Stimulated activated CD8-positive, alpha-beta memory T cell treated with anti-CD3 and anti-CD28 coated beads, Interleukin-4, amount 100 ng/mL, for 1 hour (primary cell): ENCODE results near the gene RPP14.
"Not testable (repeated sequence)": the region's sequence is repeated elsewhere in the genome, so short reads cannot be mapped to it uniquely, and the experiment has no call there.

Experiments
- DNase-seq, 2 donors: peaks; one replicate each; pipeline ENCODE4 v3.0.0-alpha.2; 2020; ENCODE audit warnings: low read depth in 2 of 2, low spot score in 1 of 2

RPP14 gene

DNA sequence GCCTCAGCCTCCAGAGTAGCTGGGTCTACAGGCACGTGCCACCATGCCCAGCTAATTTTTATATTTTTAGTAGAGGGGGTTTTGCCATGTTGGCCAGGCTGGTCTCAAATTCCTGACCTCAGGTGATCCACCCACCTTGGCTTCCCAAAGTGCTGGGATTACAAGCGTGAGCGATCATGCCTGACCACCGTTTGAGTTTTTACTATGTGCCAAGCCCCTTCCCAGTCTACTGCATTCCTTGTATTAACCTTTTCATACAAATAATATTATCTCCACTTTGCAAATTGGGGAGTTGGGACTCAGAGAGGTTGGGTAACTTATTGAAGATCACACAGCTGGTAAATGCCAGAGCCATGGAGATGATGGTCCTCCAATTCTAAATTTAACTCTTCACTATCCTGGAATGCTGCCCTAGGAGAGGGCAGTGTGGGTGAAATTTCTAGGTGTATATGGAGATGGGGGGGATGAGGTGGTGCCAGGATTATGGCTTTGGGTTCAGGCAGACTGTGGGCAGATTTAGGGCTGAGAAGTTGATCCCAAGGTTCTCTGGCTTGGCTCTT lies 25.6 kb downstream of the RPP14 start:
- DNase-seq = no peak

DNA sequence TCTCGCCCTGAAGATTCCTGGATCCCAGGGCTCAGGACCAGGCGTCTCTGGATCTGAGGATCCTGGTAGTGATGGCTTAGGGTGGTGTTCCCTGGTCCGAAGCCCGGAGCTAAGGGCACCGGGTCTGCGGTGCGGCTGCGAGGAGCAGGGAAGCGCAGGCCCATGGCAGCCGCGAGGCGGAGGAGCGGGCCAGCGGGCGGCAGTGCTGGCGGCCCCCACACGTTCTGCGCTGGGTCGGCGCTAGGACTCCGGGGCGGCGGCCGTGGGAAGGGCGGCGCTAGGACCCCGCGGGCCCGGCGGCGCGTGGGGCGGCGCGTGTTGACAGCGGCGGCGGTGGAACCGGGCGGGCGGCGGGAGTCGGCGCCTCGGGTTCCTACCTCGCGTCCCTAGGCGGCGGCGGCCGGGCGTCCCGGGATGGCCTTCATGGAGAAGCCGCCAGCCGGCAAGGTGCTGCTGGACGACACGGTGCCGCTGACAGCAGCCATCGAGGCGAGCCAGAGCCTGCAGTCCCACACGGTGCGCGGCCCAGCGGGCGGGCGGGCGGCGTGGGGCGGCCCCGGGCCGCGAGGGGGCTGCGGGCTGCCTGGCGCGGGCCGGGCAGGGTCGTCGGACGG lies 26.6 kb downstream of the RPP14 start, which contains the start of gene PXK:
TSS of gene PXK (plus strand) at position 318 of the 614 bp plus-strand sequence. CDS start at position 415, 97 bp downstream.
- peak; percentile 50 to 67 for DNase-seq

DNA sequence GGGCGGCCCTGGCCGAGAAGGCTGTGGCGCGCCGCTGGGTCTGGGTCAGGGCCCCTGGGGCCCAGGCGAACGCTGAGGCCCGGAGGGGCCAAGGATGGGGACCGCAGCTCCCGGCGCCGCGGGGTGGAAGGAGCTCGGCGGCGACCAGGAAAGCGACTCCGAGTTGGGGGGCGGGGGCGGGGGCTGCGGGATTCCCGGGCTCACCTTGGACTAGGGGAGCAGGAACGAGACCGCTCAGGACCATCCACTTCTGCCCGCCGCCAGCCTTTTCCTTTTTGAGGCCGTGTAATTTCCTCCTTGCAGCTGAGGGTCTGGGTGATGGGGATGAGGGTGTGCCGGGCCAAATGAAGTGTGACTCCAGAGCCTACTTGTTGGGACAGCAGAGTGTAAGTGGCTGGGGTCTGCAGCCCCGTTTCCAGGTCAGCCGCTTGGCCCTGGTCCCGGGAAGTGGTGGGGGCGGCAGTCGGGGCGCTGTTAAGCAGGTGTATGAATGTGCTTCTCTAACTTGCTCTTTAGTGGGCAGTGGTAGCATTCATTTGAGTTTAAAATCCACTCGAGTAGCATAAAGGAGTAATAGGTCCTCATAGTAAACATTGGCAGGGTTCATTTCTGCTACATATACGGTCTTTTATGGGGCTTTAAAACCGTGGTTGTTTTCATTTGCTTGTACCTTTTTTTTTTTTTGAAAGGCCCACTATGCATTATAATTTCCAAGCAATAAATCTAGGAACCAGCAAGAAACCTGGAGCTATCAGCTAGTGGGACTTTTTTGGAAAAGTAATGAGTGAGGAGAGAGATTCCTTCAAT lies 27.4 kb downstream of the RPP14 start:
- DNase-seq = no peak

DNA sequence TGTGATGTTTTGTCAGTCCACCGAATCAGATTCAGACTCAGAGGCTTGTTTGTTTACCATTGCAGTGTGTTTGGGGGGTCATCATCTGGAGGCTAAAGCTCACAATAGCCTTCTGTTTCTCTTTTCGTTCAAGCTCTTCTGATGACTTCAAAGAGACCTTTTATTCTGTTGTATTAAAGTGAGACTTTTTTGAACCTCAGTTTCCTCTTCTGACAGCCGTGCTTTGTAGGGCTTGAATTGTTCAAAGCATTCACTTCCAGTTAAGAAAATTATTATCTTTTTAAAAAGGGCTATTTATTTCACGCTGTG lies 27.9 kb downstream of the RPP14 start:
- DNase-seq = no peak

DNA sequence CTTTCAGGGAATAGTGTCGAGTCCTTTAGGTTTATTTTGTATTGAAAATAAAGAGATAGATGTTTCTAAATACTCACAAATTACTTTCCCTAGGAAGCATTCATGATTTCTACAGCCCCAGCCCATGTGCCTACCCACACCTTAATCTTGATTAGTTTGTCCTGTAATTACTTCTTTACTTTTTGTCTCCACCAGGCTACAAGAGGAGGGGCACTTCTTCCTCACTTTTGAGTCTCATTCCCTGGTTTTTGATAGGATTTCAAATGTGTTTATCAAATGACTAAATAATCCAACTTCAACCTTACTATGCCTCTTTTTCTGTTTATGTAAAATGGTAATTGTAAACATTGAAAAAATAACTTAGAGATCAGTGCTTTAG lies 28.4 kb downstream of the RPP14 start:
- DNase-seq = no peak

DNA sequence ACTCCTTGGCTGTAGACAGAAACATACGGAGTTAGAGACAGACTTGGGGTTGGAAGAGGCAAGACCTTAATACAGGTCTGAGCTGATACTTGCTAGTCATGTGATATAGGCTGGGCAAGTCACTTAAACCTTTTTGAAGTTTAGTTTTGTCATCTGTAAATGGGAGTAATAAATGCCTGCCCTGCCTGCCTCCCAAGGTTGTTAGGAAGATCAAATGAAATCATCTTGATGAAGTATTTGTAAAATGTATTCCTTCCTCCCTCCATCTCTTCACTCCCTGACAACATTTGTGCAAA lies 29.6 kb downstream of the RPP14 start:
- DNase-seq = no peak

DNA sequence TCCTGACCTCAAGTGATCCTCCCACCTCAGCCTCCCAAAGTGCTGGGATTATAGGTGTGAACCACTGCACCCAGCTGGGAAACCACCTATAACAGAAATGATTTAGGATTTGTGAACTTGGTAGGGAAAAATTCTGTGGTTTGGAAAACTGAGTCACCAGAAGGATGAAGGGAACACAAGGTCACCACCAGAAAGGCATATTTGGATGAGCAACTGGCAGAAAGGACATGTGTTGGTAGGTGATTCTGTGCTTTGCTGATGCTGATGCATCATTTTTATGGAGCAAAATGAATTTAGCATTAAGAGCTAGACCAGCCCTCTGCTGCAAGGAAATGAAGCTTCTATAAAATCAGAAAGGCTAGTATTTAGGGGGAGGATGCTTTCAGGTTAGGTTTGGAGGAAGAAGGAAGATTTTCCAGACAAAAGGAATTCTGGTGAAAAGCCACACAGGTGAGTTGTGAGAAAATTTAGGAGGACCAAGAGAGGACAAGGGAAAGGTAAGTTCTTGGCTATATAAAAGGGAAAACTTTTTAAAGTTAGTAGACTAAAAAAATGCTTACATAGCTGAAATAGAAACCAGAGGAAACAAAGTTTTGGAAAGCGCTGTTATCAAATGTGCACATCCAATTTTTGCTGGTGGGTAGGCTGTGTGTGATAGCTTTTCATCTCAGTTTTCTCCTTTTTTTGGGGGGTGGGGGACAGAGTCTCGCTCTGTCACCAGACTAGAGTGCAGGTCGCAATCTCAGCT lies 30.3 kb downstream of the RPP14 start:
- DNase-seq = no peak

DNA sequence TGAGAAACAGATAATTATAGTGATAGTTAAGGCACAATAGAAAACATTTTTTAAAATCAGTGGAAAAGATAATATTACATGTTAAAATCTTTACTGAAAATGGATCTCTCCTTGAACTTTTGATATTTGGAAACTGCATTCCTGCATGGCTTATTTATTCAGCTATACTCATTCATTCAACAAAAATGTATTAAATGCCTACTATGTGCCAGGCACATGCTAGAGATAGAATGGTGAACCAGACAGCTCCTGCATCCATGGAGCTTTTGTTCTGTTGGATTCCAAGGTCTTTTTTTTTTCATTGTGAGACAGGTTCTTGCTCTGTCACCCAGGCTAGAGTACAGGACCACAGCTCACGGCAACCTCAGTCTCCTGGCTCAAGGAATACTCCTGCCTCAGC lies 31.1 kb downstream of the RPP14 start:
- DNase-seq = no peak

DNA sequence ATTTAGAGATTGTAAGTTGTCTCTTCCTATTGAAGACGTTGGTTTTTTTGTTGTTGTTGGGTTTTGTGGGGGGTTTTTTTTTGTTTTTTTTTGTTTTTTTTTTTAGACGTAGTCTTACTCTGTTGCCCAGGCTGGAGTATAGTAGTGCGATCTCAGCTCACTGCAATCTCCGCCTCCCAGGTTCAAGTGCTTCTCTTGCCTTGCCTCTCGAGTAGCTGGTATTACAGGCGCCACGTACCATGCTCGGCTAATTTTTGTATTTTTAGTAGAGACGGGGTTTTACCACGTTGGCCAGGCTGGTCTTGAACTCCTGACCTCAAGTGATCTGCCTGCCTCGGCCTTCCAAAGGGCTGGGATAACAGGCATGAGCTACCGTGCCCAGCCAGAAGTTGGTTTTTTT lies 33.1 kb downstream of the RPP14 start:
- not testable (repeated sequence) for DNase-seq

DNA sequence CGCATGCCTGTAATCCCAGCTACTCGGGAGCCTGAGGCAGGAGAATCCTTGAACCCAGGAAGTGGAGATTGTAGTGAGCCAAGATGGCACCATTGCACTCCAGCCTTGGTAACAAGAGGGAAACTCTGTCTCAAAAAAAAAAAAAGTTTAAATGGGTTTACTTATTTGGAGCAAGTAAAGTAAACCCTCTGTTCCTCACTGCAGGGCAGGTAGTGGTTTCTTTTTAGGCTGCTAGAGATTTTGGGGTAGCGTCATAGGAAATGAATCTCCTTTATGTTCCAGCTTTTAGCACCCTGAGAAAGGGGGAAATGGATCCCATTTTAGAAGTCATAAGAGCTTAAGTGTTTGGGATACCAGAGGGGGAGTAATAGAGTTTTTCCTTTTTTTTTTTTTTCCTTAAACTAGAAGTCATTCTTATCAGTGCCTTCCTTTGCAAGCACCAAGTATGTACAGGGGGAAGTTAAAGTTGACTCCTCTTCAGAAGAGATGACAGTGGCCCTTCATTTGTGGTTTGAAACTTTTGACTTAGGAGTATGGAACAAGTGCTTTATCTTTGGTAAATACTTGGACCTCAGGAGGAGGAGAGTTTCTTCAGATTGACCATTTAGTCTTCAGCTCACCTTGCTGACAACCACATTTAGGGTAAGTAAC lies 34.7 kb downstream of the RPP14 start:
- no peak for DNase-seq

DNA sequence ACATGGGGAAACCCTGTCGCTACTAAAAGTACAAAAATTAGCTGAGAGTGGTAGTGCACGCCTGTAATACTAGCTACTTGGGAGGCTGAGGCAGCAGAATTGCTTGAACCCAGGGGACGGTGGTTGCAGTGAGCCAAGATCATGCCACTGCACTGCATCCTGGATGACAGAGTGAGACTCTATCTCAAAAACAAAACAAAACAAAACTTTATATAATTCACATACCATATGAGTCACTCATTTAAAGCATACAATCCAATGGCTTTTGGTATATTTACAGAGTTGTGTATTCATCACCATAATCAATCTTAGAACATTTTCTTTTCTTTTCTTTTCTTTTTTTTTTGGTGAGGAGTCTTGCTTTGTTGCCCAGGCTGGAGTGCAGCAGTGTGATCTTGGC lies 35.3 kb downstream of the RPP14 start:
- no peak for DNase-seq

DNA sequence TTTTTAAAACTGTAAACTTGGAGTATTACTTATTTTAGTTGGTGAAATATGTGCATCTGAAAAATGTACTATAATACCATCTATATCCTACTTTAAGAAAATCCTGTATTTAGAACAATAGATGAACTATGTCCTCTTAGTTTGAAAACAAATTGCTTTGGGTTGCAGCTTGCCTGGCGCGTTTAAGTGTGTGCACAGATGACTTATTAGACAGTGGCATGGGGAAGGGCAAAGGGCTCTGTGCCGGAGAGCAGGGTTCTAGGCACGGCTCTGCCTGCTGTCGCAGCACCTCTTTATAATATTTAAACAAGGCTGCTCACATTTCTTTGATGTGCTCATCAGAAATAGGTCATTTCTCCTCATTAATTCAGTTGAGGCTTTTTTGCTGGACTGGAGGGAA lies 36.6 kb downstream of the RPP14 start:
- no peak for DNase-seq

DNA sequence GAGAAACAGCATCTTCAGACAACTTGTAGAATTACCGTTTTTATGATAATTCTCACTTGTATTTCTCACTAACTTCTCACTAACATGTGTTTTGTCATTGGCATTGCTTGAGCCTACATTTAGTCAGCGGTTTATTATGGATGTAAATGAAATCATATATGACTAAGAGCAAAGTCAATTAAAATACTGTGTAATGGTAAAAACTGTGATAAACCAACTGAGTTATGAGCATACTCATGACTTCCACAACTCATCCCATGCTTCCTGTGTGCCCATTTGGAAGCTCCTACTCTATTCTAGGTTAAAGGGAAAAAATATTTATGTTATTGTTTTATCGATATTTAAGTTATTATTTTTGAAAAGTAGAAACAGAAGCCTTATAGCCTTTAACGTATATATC lies 39.4 kb downstream of the RPP14 start:
- no peak for DNase-seq

DNA sequence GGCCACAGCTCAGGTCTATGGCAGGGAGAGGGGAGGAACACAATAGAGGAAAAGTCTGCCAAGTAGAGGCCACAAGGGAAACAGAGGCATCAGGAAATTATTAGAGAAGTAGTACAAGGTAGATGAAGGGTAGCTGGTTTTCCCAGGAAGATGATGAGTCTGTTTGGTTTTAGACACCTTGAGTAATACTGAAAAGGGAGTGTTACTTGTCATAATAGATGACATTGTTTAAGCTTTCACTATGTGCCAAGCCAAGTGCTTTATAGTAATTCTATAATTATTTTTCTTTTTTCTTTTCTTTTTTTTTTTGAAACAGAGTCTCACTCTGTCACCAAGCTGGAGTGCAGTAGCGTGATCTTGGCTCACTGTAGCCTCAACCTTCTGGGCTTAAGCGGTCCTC lies 40.3 kb downstream of the RPP14 start:
- DNase-seq = no peak

DNA sequence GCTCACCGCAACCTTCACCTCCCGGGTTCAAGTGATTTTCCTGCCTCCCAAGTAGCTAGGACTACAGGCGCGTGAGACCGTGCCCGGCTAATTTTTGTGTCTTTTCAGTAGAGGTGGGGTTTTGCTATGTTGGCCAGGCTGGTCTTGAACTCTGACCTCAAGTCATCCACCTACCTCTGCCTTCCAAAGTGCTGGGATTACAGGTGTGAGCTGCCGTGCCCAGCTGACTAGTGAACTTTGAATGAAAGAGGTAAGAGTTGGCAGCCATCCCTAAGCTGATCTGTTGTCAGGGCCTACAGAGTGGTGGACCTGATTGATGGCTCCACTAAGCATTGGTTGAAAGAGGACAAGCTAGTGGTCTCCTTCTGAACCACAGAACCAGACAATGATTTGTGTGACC lies 41.9 kb downstream of the RPP14 start:
- DNase-seq = no peak

DNA sequence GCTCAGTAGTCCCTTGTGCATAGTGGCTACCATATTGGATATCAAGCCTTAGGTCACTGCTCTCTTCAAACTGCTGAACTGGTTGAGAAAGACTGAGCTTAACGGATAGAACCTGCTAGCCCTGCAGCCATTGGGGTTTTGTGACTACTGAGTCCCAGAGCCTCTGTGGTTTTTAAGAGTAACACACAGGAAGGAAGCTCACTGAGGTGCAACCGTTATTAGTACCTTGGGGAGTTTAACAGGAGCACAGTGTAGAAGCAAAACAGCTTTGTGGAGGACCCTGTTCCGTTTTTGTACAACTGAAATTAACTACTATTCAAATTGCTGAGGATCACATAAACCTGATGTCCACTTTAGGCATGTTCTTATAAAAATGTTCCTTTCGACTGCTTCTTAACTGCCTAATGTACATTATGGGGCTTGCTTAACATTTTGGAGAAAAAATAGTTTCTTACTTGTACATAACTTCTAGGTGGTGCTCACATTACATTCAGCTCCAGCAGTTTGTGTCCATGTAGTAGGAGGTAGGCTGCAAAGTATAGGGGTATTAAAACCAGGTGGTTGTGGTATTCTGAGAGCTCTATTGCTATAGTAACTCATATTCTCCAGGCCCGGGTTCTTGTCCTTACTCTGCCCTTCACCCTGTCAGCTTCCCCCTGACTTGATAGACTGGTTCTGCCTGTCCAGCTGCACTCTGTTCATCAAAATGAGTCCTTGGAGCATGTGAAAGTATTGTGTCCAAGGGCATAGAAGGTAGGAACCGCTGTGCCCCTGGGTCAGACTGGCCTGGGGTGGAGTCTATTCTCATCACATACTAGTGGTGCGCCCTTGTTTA lies 44.0 kb downstream of the RPP14 start:
- no peak for DNase-seq

DNA sequence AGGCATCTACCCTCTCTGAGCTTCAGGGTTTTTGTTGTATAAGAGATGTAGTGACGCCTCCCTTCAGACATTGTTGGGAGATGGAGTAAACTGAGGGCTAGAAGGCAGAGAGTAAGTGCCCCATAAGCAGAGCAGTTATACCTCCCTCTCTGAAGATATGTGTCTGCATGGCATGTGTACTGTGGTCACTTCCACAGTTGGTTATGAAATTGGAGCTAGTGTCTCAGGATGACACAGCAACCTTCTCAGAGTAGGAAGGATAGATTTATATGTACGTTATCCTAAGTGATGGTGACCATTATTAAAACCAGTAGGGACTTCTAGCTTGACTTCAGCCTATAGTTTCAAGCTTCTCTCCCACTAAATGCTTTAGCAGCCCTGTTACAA lies 44.6 kb downstream of the RPP14 start:
- DNase-seq = no peak

DNA sequence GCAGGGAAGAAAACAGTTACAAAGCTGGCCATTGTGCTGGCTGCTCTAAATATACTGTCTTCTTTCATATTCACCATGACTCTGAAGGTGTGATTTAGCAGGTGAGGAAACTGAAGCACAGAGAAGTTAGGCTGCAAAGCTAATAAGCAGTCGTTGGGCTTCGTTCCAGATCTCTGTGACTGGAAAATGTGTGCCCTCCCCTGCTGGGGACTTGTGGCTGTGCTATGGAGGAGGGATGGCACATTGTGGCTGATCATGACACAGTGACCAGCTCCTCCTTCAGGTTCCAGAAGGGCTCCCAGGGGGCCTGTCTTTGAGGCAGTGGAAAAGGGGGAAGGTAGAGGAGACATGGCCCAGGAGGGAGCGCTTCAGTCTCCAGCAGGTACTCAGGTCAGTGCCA lies 45.9 kb downstream of the RPP14 start:
- no peak for DNase-seq

DNA sequence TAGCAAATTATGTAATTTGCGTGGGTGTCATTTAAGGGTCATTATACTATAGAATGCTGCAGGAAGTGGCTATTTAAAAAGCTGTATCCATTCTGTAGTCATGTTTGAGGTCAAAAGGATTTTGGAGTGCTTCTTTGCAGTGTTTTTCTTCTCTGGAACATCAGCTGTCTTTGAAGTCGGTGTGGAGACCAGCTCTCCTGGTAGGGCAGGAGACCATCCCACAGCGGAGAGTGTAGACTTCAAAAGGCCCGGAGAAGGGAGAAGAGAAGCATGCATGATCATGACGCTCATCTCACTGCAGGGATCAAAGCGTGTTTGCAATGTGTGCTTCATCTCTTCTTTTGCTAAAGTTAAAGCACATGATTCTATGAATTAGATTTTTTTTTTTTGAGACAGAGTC lies 46.6 kb downstream of the RPP14 start:
- DNase-seq = no peak

DNA sequence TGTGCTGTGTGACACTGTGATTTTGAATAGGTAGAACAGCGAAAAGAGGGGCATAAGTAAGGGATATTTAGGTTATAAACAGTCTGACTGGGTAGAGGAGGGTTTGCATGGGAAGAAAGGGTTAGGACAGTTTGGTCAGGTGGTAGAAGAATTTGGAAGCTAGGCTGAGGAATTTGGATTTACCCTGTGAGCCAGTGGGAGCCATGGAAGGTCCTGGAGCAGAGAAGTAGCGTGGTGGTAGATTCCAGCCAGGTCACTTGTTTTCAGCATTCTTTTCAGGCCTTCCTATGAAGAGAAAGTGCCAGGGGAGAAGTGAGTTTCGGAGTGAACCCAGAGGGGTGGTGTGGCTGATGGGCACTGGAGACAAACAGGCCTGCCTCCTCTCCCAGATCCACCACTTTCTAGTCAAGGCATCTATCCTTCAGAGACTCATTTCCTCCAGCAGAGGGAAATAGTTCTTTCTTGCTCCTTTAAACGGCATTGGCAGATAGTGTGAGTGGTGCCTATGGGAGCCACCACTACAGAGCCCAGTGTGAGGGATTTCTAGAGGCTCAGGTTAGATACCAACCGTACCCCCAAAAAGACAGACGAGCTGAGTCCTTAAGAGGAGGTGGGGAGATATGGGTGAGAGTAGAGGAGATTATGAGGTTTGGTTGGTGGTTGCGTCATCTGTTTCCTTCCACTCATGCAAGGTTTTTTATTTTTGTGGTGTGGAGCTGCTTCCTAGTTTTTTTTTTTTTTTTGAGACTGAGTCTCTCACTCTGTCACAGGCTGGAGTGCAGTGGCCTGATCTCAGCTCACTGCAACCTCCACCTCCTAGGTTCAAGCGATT lies 47.9 kb downstream of the RPP14 start:
- DNase-seq = no peak
